GM12891 (cell line): ENCODE measurements around the gene SLC22A23.
A peak's percentile ranks its signal among the peaks of the same experiment; 100 is the strongest.

Experiments
- DNase-seq: peaks from one replicate; pipeline ENCODE4 v3.0.0; 2011; ENCODE audit warnings: low spot score; ENCODE audit not compliant: insufficient read length
- FAIRE-seq: peaks from 2 replicates; lab custom pipeline; 2011; peaks lifted over from hg19 to GRCh38; lab: Jason Lieb, UNC
- PAX5 ChIP-seq: IDR thresholded peaks from 2 replicates; pipeline ENCODE4 v1.6.1; 2011; ENCODE audit warnings: low read length, moderate library complexity, mild to moderate bottlenecking; ENCODE audit not compliant: insufficient read depth, severe bottlenecking
- POLR2A ChIP-seq: IDR thresholded peaks from 2 replicates; pipeline ENCODE4 v1.6.1; 2011; ENCODE audit warnings: low read depth, low read length, control low read depth
- POLR2AphosphoS5 ChIP-seq: IDR thresholded peaks from 2 replicates; pipeline ENCODE4 v1.6.1; 2011; ENCODE audit warnings: low read depth, low read length, control low read depth
- POU2F2 ChIP-seq: IDR thresholded peaks from 2 replicates; pipeline ENCODE4 v1.6.1; 2011; ENCODE audit warnings: low read depth, mild to moderate bottlenecking, control low read depth, low read length, moderate library complexity
- SPI1 ChIP-seq: IDR thresholded peaks from 2 replicates; pipeline ENCODE4 v1.6.1; 2011; ENCODE audit warnings: low read depth, low read length, control low read depth
- TAF1 ChIP-seq: IDR thresholded peaks from 2 replicates; pipeline ENCODE4 v1.6.1; 2011; ENCODE audit warnings: low read depth, low read length, control low read depth

SLC22A23 gene

DNA sequence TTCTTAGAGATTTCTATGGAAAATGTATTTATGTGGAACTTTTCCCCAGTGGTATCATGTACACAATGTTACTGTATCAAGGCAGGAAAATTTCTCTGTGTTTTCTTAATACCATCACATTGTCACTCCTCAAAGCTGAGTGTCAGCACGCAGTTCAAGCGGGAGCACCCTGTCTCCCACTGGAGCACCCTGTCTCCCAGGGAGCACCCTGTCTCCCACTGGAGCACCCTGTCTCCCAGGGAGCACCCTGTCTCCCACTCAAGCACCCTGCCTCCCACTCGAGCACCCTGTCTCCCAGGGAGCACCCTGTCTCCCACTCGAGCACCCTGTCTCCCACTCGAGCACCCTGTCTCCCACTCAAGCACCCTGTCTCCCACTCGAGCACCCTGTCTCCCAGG lies 146.8 kb downstream of the SLC22A23 start:
- DNase-seq (no peak), FAIRE-seq (no peak)
- no peak for TF ChIP-seq PAX5
- TF ChIP-seq POLR2A, result no peak
- TF ChIP-seq SPI1, result no peak
- TF ChIP-seq POLR2AphosphoS5, result no peak

DNA sequence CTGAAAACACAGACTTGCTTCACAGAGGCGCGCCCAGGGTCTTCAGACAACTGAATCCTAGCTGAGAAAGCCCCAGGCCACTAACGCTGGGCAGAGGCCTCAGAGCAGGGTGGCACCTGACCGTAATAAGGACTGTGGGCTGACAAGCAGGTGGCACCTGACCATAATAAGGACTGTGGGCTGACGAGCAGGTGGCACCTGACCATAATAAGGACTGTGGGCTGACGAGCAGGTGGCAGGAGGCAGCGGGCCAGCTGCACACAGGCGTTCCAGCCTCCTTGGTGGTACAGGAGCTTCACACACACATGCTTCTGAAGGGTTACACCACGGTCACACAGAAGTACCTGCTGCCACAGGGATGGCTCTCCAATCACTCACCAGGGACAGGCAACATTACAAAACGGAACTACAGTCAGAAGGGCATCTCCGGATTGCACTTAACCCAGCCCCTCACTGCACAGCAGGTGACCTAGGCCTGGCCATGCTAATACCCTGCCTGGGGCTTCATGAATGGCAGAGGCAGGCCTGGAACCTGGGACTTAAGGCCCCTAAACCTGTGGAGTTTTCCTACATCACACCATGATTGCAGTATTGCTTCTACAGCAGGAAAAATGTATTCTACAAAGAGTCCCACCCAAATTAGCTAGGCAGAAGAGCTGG lies 147.3 kb downstream of the SLC22A23 start:
- DNase-seq (no peak), FAIRE-seq (peak; percentile 35)
- no peak for TF ChIP-seq POLR2AphosphoS5
- no peak for TF ChIP-seq TAF1
- TF ChIP-seq POU2F2, result no peak
- TF ChIP-seq POLR2A, result no peak
- TF ChIP-seq SPI1, result no peak
- TF ChIP-seq PAX5, result no peak

DNA sequence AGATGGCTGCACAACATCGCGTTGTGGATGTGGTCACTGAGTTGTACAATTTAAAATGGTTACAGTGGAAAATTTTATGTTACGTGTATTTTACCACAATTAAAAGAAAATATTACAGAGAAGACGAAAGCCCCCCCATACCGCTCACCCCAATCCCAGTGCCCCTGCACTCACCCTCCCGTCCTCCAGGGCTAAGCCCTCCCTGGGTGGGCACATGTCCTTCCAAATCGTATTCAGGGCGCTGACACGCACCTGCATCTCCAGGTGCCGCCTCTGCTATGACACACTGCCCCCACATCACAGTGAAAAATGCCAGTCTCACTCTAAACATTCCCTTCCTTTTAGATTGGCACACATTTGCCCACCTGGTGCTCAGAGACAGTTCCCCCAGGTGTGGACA lies 148.7 kb downstream of the SLC22A23 start:
- TF ChIP-seq SPI1, result no peak
- no peak for TF ChIP-seq POLR2AphosphoS5
- no peak for TF ChIP-seq POLR2A
- TF ChIP-seq PAX5, result no peak
- TF ChIP-seq POU2F2, result no peak
- TF ChIP-seq TAF1, result no peak
- DNase-seq (no peak), FAIRE-seq (no peak)

DNA sequence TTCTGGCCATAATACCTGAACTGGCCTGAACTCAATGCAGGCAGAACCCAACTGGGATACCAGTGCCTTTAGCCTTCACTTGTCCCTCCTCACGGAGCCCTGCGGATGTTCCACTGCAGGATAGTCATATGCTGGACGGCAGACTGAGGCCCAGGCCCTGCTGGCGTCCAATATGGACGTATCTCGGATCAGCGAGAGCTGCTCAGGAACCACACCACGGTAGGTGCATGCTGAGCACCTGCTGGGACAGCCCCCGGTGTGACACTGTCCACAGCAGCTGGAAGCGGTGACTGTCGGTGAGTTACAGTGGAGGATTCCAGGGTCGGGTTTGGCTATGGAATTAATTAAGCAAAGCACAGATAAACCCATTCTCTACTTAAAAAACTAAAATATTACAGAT lies 149.4 kb downstream of the SLC22A23 start:
- DNase-seq (no peak), FAIRE-seq (no peak)
- TF ChIP-seq POLR2A, result no peak
- no peak for TF ChIP-seq SPI1
- TF ChIP-seq POU2F2, result no peak
- no peak for TF ChIP-seq TAF1
- TF ChIP-seq PAX5, result no peak
- TF ChIP-seq POLR2AphosphoS5, result no peak

DNA sequence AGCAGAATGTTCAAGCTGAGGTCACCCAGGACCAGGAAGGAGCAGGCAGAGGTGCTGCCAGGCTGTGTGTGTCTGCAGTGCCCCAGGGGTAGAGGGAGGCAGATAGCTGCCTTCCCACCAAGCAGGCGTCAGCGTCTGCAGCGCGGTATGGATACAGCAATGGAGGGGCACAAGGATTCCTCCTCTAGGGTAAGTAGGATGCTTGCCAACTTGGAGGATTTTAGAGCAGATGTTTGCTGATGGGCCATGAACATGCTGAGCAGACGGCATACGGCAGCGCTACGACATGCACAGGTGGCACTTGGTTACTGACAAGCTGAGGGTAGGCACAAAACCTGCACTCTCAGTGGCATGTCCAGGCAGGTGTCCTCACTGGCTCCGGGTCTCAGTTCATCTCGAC lies 150.0 kb downstream of the SLC22A23 start:
- FAIRE-seq, result no peak
- TF ChIP-seq POLR2AphosphoS5, result no peak
- DNase-seq, result no peak

DNA sequence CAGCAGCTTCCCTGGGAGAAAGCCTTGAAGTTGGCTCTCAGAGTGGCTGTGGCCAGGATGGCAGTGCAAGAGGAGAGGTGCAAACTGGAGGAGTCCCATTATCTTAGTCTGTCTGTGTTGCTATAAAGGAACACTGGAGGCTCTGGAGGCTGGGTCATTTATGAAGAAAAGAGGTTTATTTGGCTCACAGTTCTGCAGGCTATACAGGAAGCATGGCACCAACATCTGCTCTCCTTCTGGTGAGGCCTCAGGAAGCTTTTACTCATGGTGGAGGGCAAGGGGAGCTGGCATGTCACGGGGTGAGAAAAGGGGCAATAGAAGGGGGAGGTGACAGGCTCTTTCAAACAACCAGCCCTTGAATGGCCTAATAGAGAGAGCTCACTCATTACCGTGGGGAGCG lies 151.0 kb downstream of the SLC22A23 start:
- FAIRE-seq (no peak), DNase-seq (no peak)
- TF ChIP-seq POU2F2 (no peak), POLR2A (no peak), SPI1 (no peak), POLR2AphosphoS5 (no peak), TAF1 (no peak), PAX5 (no peak)

DNA sequence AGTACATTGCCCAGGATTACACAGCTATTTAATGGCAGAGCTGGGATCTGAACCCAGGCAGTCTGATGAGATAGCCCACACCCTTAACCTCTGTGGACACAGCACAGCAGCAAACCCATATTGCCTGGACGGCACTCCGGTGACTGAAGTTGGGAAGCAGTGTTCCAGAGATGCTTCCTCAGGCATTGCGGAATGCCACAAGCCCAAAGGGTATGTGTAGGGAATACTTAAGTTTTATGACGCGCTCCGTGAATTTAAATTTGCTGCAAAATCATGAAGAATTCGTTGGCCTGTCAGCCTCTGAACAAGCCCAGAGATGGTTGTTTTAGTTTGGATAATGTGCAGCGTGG lies 151.7 kb downstream of the SLC22A23 start:
- DNase-seq (no peak), FAIRE-seq (no peak)
- TF ChIP-seq POU2F2 (no peak), POLR2AphosphoS5 (no peak), POLR2A (no peak), SPI1 (no peak), TAF1 (no peak)

DNA sequence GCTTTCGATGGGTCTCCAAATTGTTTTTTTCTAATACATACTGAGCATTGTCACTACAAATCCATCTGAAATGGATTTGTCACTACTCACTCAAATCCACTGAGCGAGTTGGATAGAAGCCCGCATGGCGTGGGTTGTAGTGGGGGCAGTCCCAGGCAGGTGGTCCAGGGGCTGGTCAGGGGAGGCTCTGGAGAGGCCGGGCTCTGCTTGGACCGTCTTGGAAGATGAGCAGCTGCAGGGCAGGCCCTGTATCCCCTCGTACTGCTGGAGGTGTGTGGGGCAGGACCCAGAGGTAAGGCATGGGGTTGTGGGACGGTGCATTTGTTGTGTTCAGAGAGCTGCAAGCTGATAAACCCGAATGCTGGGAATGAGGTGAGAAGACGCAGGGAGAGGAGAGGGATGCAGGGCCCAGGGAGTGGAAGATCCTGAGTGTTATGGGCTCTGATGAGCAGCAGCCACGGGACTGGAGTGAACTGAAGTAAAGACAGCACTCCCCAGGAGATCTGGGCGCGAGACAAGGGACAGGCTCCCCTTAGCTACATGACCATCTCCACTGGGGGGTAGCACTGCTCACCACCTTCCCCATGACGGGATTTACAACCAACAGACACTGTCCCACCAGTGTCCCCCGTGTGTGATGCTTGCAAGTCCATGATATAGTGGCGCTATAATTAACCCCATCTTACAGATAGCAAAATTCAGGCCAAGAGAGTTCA lies 152.2 kb downstream of the SLC22A23 start:
- DNase-seq, result no peak

DNA sequence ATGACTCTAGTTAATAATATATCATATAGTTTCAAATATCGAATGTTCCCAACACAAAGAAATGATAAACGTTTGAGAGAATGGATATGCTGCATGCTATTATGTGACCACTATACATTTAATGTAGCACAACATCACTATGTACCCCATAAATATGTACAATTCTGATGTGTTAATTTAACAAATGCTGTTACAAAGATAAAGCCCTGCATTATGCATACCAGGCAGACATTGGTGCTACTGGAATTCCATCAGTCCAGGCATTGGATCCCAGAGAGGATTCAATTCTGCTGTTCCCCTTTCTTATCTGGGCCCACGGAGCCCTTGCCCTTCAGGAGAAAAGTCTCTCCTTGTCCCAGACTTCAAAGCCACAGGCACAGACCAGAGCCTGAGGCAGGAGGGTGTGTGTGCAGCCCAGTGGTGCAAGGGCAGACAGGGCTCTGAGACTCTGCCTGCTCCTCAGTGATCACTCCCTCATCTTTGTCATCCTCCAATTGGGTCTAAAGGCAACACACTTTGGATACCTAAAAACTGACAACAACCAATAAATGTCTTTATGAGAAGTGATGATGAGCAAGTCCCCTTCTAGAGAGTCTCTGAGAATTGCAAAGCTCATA lies 152.9 kb downstream of the SLC22A23 start:
- TF ChIP-seq POU2F2, result no peak
- TF ChIP-seq PAX5, result no peak
- TF ChIP-seq SPI1, result no peak
- TF ChIP-seq POLR2AphosphoS5, result no peak
- TF ChIP-seq TAF1, result no peak
- no peak for TF ChIP-seq POLR2A
- no peak for FAIRE-seq
- DNase-seq, result no peak

More for the DNA sequence above, 152.2 kb downstream of the SLC22A23 start:
- TF ChIP-seq POLR2A, result no peak
- no peak for FAIRE-seq

DNA sequence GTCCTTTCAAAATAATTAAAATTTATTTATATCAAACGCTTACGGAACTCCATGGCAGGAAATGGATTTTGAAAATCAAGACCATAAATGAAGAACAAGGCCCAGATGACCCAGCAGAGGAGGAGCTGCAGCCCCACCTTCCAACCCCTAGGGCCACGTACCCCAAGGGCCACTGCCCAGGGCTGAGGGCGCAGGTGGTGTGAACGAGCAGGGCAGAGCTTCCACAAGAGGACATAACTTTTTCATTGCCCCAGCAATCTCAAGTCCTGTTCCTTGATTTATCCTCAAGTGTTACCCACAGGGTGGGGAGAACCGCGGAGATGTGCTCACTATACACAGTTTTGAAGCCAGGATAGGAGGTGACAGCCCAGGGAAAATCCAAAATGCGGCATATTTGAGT lies 155.3 kb downstream of the SLC22A23 start:
- no peak for DNase-seq
- no peak for FAIRE-seq
- TF ChIP-seq POU2F2 (no peak), POLR2AphosphoS5 (no peak), PAX5 (no peak), TAF1 (no peak), POLR2A (no peak), SPI1 (no peak)

DNA sequence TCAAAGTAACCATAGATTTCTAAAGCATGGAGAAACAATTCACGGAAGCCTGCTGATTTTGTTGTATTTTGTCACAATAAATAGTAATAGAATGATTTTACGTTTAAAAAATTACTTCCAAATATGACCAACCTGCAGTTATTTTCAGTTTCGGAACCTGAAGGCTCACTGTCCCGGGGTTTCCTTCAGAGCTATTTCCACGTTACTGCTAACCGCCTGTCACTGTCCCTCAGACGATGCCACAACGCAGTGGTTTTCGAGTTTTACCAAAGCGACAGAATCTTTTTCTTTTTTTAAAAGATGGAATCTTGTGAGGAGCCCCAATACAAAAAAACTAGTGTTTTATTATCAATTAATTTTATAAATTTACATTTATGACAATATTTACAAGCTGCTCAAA lies 157.6 kb downstream of the SLC22A23 start:
- DNase-seq (no peak), FAIRE-seq (no peak)
- TF ChIP-seq POLR2A, result no peak
- no peak for TF ChIP-seq SPI1
- TF ChIP-seq TAF1, result no peak
- no peak for TF ChIP-seq PAX5
